Smooth muscle cell (in vitro differentiated cells): Measurements from ENCODE around the gene UBA7. TPM values are rescaled to one million over a fixed set of nuclear protein-coding genes. Genes with fewer than 3 reads are reported as not detected.
"Not testable (repeated sequence)": the region's sequence is repeated elsewhere in the genome, so short reads cannot be mapped to it uniquely, and the experiment has no call there.

Source experiments
- DNase-seq: peaks from one replicate; lab custom pipeline; 2025; ENCODE audit not compliant: unreplicated experiment; lab: John Stamatoyannopoulos, UW
- H2AFZ ChIP-seq: fragments of 200-600 bp; sonication (generic); 2 replicates; pipeline ENCODE4 v1.6.0; 2016; ENCODE audit warnings: antibody characterized with exemption, low read depth, mild to moderate bottlenecking
- H3F3A ChIP-seq: fragments of 200-600 bp; sonication (generic); 2 replicates; pipeline ENCODE4 v1.6.0; 2017; ENCODE audit warnings: antibody characterized with exemption, low read depth
- H3K27ac ChIP-seq: fragments of 200-600 bp; sonication (generic); 2 replicates; pipeline ENCODE4 v1.5.1; 2016; ENCODE audit warnings: low read depth, mild to moderate bottlenecking
- H3K27me3 ChIP-seq: fragments of 200-600 bp; sonication (generic); 2 replicates; pipeline ENCODE4 v1.6.1; 2016; ENCODE audit warnings: low read depth, mild to moderate bottlenecking
- H3K36me3 ChIP-seq: fragments of 200-600 bp; sonication (generic); 2 replicates; pipeline ENCODE4 v1.5.1; 2016; ENCODE audit warnings: low read depth
- H3K4me1 ChIP-seq: fragments of 200-600 bp; sonication (generic); 2 replicates; pipeline ENCODE4 v1.5.1; 2016; ENCODE audit warnings: low read depth
- H3K4me2 ChIP-seq: fragments of 200-600 bp; sonication (generic); 2 replicates; pipeline ENCODE4 v1.6.0; 2016; ENCODE audit warnings: mild to moderate bottlenecking
- H3K4me3 ChIP-seq: fragments of 200-600 bp; sonication (generic); 2 replicates; pipeline ENCODE4 v1.5.1; 2016; ENCODE audit warnings: mild to moderate bottlenecking
- H3K79me2 ChIP-seq: fragments of 200-600 bp; sonication (generic); 2 replicates; pipeline ENCODE4 v1.6.0; 2016; ENCODE audit warnings: low read depth, mild to moderate bottlenecking
- H3K9ac ChIP-seq: fragments of 200-600 bp; sonication (generic); 2 replicates; pipeline ENCODE4 v1.6.0; 2016; ENCODE audit warnings: low read depth
- H3K9me3 ChIP-seq: fragments of 200-600 bp; sonication (generic); replicated peaks from 2 replicates; pipeline ENCODE4 v1.5.1; 2016; ENCODE audit warnings: low read depth
- H4K20me1 ChIP-seq: fragments of 200-600 bp; sonication (generic); 2 replicates; pipeline ENCODE4 v1.6.0; 2016; ENCODE audit warnings: low read depth
- WGBS: methylation state at CpG from one replicate; pipeline ENCODE4 v1.1.7; 2016; ENCODE audit warnings: low lambda C conversion rate; 5-methylcytosine and 5-hydroxymethylcytosine counted together
- polyA plus RNA-seq: library from polyadenylated mRNA; unstranded; fragments of >200 nt; fragmentation: Nextera tagmentation; extraction: Ambion mirVana; gene quantifications from 2 replicates; pipeline ENCODE4 v1.2.1, GENCODE V29; 2016
- total RNA-seq: library from RNA; depleted of rRNA; stranded (reverse); fragments of >200 nt; gene quantifications from 2 replicates; pipeline ENCODE4 v1.2.3, GENCODE V29; 2014
- TF ChIP-seq, protein P1 (sequence below): fragments of 200-600 bp; sonication (generic); IDR thresholded peaks from 2 replicates; pipeline ENCODE4 v1.5.1; 2017; ENCODE audit warnings: borderline replicate concordance, mild to moderate bottlenecking, antibody characterized with exemption; ENCODE audit not compliant: insufficient read depth, poor library complexity, severe bottlenecking

UBA7 gene
- total and polyA plus RNA-seq, 2 experiments from 2014 or later, result 6.6 to 6.9 TPM

DNA sequence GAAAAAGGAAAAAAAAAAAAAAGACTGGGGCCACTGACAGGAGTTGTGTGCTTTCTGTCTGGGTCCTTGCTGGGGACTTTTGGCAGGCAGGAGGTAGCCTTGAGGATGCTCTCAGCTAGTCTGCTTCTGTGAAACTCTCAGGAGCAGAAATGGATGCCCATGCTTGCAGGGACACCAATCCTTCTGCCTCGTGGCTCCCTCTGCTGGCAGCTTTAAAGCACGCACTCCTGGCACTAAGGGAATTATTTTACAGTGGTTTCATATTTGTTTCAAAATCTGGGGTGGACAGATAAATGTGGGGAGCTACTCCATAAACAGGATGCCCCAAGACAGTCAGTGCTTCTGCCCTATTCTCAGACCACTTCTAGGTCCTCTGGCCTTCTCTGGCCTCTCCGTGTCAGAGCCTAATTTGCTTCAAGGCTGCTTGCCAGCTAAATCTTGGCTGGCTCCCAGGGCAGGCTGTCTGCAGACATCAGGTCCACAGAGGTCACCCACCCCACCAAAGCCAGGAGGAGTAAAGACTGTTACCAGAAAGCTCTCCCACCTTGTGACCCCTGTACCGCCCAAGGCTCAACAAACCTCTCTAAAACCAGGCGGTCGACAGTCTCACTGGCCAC lies 25.5 kb upstream of the UBA7 start:
- H3K27me3 ChIP-seq, result no peaks in the 10 kb centered on the region
- no peaks in the 10 kb centered on the region for H3F3A ChIP-seq
- TF ChIP-seq, protein P1, sequence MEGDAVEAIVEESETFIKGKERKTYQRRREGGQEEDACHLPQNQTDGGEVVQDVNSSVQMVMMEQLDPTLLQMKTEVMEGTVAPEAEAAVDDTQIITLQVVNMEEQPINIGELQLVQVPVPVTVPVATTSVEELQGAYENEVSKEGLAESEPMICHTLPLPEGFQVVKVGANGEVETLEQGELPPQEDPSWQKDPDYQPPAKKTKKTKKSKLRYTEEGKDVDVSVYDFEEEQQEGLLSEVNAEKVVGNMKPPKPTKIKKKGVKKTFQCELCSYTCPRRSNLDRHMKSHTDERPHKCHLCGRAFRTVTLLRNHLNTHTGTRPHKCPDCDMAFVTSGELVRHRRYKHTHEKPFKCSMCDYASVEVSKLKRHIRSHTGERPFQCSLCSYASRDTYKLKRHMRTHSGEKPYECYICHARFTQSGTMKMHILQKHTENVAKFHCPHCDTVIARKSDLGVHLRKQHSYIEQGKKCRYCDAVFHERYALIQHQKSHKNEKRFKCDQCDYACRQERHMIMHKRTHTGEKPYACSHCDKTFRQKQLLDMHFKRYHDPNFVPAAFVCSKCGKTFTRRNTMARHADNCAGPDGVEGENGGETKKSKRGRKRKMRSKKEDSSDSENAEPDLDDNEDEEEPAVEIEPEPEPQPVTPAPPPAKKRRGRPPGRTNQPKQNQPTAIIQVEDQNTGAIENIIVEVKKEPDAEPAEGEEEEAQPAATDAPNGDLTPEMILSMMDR, result peak; percentile 91
- WGBS, result 57% methylated on average over 6 of the region's 6 CpGs
- no peak overlapping the region for H3K9ac ChIP-seq
- no peaks in the 10 kb centered on the region for H4K20me1 ChIP-seq
- no peak overlapping the region for H2AFZ ChIP-seq
- no peaks in the 10 kb centered on the region for H3K9me3 ChIP-seq
- H3K79me2 ChIP-seq, result no peaks in the 10 kb centered on the region
- H3K4me3 ChIP-seq, result no peak overlapping the region
- no peak overlapping the region for H3K4me2 ChIP-seq
- H3K27ac ChIP-seq, result no peak overlapping the region
- H3K4me1 ChIP-seq, result no peaks in the 10 kb centered on the region
- peak; percentile 28 for DNase-seq
- H3K36me3 ChIP-seq, result no peaks in the 10 kb centered on the region

GRCh38 chr3:49831341-49831740 lies 17.6 kb upstream of the UBA7 start:
- Histone ChIP-seq H3K36me3 (no peaks in the 10 kb centered on the region), H3K9me3 (no peaks in the 10 kb centered on the region), H2AFZ (no peak overlapping the region), H3K9ac (no peak overlapping the region), H3F3A (no peaks in the 10 kb centered on the region), H3K79me2 (no peaks in the 10 kb centered on the region), H3K4me2 (no peak overlapping the region), H3K27ac (no peak overlapping the region), H3K27me3 (no peaks in the 10 kb centered on the region), H3K4me1 (no peaks in the 10 kb centered on the region), H3K4me3 (no peak overlapping the region), H4K20me1 (no peaks in the 10 kb centered on the region)
- no peak for DNase-seq
- TF ChIP-seq, protein P1, result no peak
- 59% methylated on average over 3 of the region's 3 CpGs for WGBS

DNA sequence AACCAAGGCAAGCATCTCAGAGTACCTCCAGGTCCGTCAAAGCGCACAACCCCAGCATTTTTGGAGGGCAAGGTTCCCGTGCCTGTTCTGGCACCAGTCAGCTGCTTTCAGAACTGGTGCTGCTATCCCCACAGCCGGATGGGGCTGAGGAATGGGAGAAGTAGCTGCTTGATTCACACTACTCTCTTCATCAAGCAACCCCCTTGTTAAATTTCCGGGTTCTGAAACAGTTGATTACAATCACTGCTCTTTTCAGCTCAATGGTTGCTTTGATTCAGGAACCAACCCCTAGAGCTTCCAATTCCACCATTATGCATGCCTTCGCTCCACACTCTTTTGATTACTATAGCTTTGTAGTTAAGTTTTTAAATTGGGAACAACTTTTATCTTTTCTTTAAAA lies 12.3 kb upstream of the UBA7 start:
- Histone ChIP-seq H3K4me2 (no peak overlapping the region), H3K36me3 (no peaks in the 10 kb centered on the region), H3K9me3 (no peaks in the 10 kb centered on the region), H2AFZ (no peak overlapping the region), H3F3A (no peaks in the 10 kb centered on the region), H4K20me1 (no peaks in the 10 kb centered on the region), H3K27me3 (no peaks in the 10 kb centered on the region), H3K4me1 (no peaks in the 10 kb centered on the region), H3K9ac (no peak overlapping the region), H3K79me2 (no peaks in the 10 kb centered on the region), H3K27ac (no peak overlapping the region), H3K4me3 (no peak overlapping the region)
- TF ChIP-seq, protein P1, result no peak
- DNase-seq, result no peak
- 96% methylated on average over 6 of the region's 6 CpGs for WGBS

GRCh38 chr3:49823131-49823530 lies 9.4 kb upstream of the UBA7 start:
- not testable (repeated sequence) for H3K9ac ChIP-seq, H3K27me3 ChIP-seq, H3K79me2 ChIP-seq, H3K9me3 ChIP-seq, H3F3A ChIP-seq, H2AFZ ChIP-seq, H4K20me1 ChIP-seq, H3K27ac ChIP-seq, DNase-seq, H3K4me2 ChIP-seq, H3K4me3 ChIP-seq, H3K36me3 ChIP-seq, H3K4me1 ChIP-seq
- WGBS, result 93% methylated on average over 3 of the region's 3 CpGs
